GM19438 (cell line): Measurements from ENCODE around the gene SYDE2.
A peak's percentile ranks its signal among the peaks of the same experiment; 100 is the strongest.
"Not testable (repeated sequence)": the region's sequence is repeated elsewhere in the genome, so short reads cannot be mapped to it uniquely, and the experiment has no call there.

Source experiments
- ATAC-seq: cut with Tn5 transposase; IDR thresholded peaks from one replicate; pipeline ENCODE4 v1.9.1; 2021; ENCODE audit warnings: low read depth; ENCODE audit not compliant: unreplicated experiment

SYDE2 gene, protein sequence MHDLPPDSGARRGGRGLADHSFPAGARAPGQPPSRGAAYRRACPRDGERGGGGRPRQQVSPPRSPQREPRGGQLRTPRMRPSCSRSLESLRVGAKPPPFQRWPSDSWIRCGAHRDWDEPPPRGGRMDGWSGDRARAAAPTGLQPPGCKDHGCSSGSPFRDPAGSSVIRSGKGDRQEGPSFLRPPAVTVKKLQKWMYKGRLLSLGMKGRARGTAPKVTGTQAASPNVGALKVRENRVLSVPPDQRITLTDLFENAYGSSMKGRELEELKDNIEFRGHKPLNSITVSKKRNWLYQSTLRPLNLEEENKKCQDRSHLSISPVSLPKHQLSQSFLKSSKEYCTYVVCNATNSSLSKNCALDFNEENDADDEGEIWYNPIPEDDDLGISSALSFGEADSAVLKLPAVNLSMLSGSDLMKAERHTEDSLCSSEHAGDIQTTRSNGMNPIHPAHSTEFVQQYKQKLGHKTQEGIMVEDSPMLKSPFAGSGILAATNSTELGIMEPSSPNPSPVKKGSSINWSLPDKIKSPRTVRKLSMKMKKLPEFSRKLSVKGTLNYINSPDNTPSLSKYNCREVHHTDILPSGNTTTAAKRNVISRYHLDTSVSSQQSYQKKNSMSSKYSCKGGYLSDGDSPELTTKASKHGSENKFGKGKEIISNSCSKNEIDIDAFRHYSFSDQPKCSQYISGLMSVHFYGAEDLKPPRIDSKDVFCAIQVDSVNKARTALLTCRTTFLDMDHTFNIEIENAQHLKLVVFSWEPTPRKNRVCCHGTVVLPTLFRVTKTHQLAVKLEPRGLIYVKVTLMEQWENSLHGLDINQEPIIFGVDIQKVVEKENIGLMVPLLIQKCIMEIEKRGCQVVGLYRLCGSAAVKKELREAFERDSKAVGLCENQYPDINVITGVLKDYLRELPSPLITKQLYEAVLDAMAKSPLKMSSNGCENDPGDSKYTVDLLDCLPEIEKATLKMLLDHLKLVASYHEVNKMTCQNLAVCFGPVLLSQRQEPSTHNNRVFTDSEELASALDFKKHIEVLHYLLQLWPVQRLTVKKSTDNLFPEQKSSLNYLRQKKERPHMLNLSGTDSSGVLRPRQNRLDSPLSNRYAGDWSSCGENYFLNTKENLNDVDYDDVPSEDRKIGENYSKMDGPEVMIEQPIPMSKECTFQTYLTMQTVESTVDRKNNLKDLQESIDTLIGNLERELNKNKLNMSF

DNA sequence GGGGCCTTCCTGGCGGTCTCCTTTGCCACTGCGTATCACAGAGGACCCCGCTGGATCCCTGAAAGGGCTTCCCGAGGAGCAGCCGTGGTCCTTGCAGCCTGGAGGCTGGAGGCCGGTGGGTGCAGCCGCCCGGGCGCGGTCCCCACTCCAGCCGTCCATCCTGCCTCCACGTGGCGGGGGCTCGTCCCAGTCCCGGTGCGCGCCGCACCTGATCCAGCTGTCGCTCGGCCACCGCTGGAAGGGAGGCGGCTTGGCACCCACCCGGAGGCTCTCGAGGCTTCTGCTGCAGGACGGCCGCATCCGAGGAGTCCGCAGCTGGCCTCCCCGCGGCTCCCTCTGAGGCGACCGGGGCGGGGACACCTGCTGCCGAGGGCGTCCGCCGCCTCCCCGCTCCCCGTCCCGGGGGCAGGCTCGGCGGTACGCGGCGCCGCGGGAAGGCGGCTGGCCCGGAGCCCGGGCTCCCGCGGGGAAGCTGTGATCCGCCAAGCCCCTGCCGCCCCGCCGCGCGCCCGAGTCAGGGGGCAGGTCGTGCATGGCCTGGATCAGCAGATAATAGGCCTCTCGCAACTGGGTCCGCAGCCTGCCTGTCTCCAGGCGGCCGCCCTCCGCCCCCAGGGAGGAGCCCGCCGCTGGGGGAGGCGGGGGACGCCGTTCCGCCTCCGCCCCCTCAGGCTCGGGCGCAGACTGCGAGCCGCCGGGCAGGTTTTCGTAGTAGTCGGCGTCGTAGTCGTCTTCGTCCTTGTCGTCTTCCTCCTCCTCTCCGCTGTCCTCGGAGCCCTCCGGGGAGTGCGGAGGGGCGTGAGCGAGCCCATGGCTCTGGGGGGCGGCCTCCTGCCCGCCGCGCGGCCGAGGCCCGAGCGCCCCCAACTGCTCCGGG, at the start of gene SYDE2:
Gene SYDE2 (minus strand): TSS at position 554 of the 877 bp plus-strand sequence. CDS start 20 bp downstream, at position 534.
- ATAC-seq, result peak; percentile 81

- not testable (repeated sequence) for ATAC-seq
Measured at GRCh38 chr1:85249042-85249441, 48.2 kb upstream of the SYDE2 start.

GRCh38 chr1:85245891-85246290, 45.1 kb upstream of the SYDE2 start:
- no peak for ATAC-seq

- ATAC-seq, result no peak
Measured at GRCh38 chr1:85245456-85245855, 44.6 kb upstream of the SYDE2 start.

DNA sequence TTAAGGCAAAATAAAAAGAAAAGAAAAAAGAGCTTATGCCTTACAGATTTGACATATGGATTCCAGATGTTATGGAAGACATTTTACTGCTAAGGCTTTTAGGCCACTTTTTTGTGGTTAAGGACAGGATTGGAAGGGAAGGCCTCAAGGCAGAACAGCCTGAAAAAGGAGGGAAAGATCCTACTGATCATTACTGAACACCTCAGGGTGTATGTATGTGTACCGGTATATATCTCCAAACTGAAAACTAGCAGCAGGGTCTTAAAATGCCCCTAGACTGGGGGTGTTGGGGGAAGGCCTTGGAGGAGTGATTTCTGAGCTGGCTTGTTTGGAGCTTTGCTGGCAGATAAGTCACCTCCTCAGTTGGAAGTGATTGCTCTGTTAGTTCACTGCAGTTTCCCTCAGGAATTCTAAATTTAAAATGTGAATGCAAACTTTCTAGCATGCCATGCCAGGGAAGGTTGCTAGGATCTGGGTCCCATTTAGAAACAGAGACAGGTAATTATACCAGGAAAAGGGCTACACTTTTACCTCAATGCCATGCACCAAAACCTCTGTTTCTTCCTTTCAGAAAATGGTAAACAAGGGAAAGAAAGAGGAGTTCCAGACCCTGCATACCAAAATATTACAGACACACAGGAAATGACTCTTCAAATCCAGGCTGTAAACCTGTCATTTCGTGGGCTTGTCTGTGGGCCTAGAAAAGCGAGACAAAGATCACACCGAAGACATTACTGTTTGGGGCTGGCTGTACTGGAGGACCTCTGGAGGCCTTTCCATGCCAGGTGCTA, 43.6 kb upstream of the SYDE2 start:
- ATAC-seq, result no peak

- no peak for ATAC-seq
Measured at GRCh38 chr1:85243372-85243771, 42.6 kb upstream of the SYDE2 start.

- no peak for ATAC-seq
Measured at GRCh38 chr1:85240643-85241042, 39.8 kb upstream of the SYDE2 start.

DNA sequence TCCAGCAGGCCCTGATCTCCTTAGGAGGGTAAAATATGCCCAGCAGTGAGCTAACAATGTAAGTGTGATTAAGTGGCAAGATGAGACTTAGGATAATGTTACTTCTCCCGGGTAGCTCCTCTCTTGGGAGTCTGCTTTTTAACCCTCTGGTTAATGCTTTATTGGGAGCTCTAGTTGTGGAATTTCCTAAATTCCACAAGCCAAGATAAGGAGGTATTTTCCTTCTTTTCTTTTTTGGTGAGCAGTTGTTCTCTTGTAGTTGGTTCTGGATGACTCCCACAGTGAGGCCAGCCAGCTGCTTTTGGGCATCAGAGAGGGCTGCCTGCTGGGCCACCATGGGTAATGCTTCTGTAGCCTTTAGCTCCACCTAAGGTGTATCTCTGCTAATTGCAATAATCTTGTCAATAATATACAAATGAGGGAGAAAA, 39.4 kb upstream of the SYDE2 start:
- ATAC-seq, result no peak

- ATAC-seq, result no peak
Measured at GRCh38 chr1:85237613-85238012, 36.8 kb upstream of the SYDE2 start.

DNA sequence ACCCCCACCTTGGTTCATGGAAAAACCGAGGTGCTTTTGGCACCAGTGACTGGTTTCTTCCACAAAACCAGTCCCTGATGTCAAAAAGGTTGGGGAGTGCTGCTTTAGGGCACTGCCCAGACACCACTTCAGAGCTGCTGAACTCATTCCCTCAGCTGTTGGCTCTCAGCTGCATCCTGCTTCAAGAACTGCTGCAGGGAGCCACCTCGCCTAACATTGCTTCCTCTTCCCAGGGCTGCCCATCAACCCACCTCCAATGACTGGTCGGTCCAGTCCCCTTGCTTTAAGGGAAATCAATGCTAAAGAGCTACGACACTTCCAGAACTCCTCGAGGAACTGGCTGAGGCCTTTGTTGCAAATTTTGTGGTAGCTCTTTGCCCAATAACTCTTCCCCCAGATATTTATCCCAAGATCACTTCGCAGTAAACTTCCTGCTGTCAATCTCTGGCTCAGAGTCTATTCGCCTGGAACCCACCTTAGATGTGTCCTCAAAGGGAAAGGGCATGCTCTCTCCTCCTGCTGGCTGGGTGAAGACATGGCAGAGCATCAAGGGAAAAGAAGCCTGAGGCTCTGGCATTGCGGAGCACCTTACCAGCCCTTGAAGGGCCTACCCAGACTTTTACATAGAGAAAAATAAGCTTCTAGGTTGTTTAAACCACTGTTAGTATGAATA, 29.6 kb upstream of the SYDE2 start:
- no peak for ATAC-seq

DNA sequence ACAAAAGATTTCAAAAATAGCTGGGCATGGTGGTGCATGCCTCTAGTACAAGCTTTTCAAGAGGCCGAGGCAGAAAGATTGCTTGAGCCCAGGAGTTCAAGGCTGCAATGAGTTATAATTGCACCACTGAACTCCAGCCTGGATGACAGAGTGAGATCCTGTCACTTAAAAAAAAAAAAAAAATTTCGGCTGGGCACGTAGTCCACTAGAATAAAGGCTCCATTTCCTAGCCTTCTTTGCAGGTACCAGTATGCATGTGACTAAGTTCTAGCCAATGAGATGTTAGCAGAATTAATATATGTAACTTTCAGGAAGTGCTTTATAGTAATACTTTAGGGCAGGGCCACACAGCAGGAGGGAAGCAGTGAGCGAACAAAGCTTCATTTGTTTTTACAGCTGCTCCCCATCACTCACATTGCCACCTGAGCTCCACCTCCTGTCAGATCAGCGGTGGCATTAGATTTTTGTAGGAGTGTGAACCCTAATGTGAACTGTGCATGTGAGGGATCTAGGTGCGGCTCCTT, 28.8 kb upstream of the SYDE2 start:
- no peak for ATAC-seq

DNA sequence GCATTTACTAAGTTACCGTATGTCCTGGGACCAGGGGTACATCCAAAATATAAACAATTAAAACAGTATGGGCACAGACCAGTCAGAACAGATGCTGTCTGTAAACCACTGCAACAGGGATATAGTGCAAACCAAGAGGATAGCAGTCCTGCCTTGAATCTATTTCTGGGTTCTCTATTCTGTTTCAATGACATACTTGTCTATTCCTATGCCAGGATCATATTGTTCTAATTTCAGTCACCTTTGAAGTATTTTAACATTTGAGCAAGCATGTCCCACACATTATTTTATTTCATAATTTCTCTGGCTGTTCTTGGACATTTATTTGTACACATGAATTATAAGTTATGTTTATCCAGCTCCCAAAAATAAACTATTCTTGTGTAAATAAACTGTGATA, 28.2 kb upstream of the SYDE2 start:
- no peak for ATAC-seq

DNA sequence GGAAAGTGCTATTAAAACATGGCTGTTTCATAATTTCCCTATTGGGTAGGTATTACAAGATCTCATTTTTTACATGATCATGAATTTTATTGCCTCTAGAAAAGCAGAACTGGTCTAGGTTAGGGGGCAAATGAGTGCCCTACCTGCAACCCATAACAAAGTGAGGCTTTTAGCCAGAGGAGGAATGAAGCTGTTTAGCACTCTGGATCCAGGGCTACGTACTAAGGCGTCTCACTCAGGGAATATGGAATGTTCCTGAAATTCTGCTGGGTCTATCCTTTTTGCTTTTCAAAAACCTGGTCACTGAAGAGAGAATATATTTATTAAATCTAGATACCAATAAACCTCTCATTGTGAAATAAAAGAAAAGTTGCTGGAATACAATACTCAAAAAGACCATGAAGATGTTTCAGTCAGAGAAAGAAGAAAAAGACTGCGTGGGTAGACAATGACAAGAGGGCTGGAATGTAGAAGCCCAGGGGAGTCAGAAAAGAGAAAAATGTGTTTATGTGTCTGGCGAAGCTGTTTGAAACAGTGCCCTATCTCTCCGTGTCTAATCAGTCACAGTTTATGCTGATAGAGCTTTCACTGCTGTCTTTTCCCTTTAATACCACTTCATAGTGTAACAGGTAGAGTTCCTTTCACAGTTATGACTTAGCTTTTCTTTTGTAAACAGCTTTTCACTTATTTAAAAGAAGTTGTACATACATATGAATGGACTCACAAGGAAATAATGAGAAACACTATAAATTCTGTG, 25.0 kb upstream of the SYDE2 start:
- ATAC-seq, result no peak

DNA sequence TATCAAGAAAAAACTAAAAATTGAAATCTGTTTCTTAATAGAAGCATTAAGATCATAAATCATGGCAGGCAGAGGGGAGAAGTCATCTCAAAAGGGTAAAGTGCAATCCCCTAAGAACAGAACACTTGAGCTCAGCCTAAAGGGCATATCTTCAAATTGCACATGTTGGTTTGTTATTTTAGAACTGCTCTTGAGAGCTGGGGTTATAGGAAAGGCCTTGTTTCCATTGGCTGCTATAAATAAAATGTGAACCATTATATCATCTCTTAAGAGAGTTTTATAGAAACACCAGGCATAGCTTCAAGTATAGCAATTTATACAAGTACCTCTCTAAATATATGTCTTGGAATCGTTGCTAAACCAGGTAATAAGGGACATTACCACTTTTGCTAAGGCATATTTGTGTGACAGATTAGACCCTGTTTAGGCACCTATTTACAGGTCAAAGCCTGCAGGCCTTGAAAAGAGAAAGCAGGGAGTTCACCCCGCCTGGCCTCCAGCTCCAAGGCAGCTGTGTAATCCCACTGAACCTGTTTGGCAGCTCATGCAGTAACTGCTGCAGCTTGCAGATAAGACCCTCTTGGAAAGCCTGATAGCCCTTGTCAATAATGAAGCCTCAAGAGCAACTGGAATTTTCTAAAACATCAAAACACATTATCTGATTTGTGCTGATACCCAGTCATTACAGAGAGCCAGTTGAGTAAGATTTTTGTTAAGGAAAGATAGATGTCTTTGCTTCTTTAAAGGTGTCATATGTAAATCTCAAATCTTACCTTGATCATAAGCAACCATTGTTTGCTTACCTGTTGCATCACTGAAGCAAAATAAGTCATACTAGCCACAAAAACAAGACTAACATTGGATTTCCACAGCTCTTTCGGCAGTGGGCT, 24.2 kb upstream of the SYDE2 start:
- ATAC-seq, result no peak

DNA sequence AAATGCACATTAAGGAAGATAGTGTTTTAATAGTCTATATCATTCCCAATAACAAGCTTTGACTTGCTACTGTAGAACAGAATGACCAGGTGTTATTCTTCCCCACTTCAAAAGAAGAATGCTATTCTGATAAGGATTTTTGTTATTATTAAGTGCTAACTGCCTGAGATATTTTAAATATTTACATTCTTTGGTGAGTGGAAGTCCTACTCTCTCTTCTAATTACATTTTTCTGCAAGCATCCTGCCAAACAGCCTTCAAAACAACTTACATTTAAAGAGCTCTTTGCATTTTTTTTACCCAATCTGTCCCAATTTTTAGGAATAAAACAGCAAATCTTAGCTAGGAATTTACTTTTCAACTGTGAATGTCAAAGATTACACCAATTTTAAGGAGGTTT, 23.5 kb upstream of the SYDE2 start:
- no peak for ATAC-seq

DNA sequence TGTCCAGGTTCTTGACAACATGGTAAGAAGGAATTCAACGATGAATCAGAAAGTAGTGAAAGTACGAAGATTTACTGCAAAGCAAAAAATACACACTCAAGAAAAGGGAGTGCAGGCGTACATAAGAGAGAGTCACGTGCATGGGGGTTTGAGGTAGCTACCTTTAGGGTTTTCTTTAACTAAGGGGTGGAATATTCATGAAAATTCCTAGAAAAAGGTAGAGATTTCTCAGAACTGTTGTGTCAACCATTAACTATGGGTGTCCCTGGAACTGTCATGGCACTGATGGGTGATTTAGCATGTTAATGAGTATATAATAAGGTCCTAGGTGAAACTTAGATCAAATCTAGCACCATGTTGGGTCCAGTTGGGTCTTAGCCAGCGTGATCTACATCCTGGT, 22.5 kb upstream of the SYDE2 start:
- no peak for ATAC-seq

DNA sequence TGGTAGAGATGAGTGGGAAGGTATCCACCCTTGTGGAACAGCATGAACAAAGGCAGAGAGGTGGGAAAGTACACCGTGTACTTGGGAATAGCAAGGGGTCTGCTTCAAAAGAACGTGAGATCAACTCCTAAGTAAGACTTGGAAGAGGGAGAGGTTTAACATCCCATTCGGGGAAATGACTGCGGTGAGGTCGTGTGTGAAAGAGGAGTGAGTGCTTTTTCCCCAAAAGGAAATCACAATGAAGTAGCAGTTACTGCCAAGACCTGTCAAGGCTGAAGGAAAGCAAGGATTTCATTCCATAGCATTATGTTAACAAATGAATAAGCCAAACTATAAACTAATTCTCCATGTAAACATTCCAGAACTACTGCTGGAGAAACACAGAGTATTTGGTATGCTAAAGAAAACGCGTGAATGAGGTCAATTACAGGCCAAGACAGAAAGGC, 20.0 kb upstream of the SYDE2 start:
- ATAC-seq, result no peak
